Measurements from ENCODE around the gene SSX1. TPM values are rescaled to one million over a fixed set of nuclear protein-coding genes. Genes with fewer than 3 reads are reported as not detected.
"Not testable (repeated sequence)": the region's sequence is repeated elsewhere in the genome, so short reads cannot be mapped to it uniquely, and the experiment has no call there.

SSX1 gene, protein sequence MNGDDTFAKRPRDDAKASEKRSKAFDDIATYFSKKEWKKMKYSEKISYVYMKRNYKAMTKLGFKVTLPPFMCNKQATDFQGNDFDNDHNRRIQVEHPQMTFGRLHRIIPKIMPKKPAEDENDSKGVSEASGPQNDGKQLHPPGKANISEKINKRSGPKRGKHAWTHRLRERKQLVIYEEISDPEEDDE
- total RNA-seq (not detected), polyA plus RNA-seq (not detected)
- long read RNA-seq, donor 1 = 0 reads
- long read RNA-seq, donor 2 = 0 reads

DNA sequence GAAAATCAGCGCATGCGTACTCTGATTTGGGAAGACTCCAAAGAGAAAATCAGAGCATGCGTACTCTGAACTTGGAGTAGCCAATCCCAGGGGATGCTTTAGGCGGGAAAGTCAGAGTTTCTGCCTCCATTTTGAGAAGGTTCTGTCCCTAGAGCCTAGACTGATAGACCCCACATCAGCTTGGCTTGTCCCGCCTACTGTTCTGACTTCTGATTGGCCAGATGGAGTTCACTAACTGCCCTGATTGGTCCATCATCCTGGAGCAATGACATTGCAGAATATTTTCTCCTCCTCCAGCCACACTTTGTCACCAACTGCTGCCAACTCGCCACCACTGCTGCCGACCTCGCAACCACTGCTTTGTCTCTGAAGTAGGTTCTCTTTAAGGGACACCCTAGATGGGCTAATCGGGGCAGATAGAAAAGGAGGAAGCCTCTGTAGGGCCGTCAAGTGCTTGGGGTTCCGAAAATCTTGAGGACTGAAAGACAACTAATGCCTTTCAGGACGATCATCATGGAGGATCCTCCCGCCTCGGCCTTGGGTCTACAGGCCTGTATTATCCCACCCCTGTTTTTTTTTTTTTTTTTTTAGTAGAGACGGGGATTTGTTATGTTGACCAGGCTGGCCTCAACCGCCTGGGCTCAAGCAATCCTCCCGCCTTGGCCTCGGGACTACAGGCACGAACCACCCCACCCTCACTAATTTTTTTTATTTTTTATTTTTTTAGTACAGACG is at the start of gene SSX1:
SSX1 (plus strand) TSS at position 331 of the 735 bp plus-strand sequence. CDS start 1,850 bp downstream, outside the sequence.
- intact Hi-C loops (cut with DNase I; ENCODE audit: low total_unique reads); H3K36me3 ChIP-seq; H3K27me3 ChIP-seq (replicated peaks in 1 of 7); H3K9me3 ChIP-seq; H3K27ac ChIP-seq; H3K4me3 ChIP-seq; H3K4me1 ChIP-seq; DNase-seq: not testable (repeated sequence)
- 88 to 95% (median 94%) methylated on average over 18 to 20 of the region's 20 CpGs for WGBS, 5 donors

DNA sequence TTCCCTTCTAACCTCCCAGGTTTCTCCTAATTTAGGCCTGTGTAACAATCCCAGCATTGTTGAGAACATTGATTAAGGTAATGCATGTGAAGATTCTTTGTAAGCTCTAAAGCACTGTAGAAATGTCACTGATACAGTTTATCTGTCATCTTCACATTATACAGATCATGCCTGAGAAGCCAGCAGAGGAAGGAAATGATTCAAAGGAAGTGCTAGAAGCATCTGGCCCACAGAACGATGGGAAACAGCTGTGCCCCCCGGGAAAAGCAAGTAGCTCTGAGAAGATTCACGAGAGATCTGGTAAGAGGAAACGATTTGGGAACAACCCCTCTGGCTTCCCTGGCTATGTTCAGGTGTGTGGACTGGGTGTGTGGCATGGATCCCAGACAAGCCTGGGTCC is 40.9 kb upstream of the SSX1 start:
- H3K36me3 ChIP-seq; H3K9me3 ChIP-seq; H3K27ac ChIP-seq; intact Hi-C loops (cut with DNase I; ENCODE audit: low total_unique reads); H3K4me3 ChIP-seq; DNase-seq; H3K27me3 ChIP-seq (replicated peaks in 1 of 7); H3K4me1 ChIP-seq: not testable (repeated sequence)
- 3 to 23% (median 4%) methylated on average over 4 of the region's 4 CpGs for WGBS, 5 donors

DNA sequence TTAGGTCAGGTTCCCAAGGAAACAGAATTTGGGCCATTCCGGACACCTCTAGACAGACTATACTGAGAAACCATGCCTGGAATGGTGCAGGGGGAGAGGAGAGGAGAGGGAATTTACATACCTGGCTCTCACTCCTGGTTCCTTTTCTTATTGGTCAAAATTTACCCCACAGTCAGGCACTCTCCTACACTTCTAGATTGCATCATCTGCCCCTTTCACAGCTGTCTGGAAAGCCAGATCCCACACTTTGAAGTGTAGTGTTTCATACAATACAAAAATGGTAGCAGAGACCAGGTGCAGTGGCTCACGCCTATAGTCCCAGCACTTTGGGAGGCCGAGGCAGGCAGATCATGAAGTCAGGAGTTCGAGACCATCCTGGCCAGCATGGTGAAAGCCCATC is 31.0 kb upstream of the SSX1 start:
- 83 to 96% (median 90%) methylated on average over 2 to 4 of the region's 4 CpGs for WGBS, 5 donors
- H3K27me3 ChIP-seq (replicated peaks in 1 of 7); intact Hi-C loops (cut with DNase I; ENCODE audit: low total_unique reads); H3K4me3 ChIP-seq; H3K9me3 ChIP-seq; H3K4me1 ChIP-seq; H3K36me3 ChIP-seq; DNase-seq; H3K27ac ChIP-seq: not testable (repeated sequence)

DNA sequence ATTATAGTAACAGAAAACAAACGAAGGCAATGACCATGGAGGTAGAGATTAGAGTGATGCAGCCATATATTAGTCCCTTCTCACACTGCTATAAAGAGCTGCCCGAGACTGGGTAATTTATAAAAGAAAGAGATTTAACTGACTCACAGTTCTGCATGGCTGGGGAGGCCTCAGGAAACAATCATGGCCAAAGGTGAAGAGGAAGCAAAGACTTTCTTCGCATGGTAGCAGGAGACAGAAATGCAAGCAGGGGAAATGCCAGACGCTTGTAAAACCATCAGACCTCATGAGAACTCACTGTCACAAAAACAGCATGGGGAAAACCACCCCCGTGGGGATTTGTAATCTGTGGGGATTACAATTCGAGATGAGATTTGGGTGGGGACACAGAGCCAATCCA is 2.2 kb upstream of the SSX1 start:
- H3K27ac ChIP-seq; intact Hi-C loops (cut with DNase I; ENCODE audit: low total_unique reads); H3K9me3 ChIP-seq; H3K4me3 ChIP-seq; H3K36me3 ChIP-seq; H3K27me3 ChIP-seq (replicated peaks in 1 of 7); H3K4me1 ChIP-seq; DNase-seq: not testable (repeated sequence)
- WGBS, 5 donors = 22 to 51% (median 25%) methylated on average over 4 to 6 of the region's 6 CpGs

DNA sequence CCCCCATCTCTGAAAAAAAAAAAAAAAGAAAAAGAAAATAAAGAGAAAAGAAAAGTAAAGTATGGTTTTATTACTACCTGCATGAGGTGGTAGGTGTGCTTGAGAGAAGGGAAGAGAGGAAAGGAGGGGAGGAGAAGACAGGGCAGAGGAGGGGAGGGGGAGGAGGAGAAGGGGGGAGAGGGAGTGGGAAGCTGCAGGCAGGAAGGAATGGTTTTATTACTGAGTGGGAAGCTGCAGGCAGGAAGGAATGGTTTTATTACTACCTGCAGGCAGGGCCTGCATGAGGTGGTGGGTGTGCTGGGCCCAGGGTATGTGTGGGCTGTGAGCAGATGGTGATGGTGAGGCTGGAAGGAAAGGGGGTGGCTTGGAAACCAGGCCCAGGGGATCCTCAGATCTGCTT is 19.2 kb downstream of the SSX1 start:
- H3K27ac ChIP-seq; DNase-seq; intact Hi-C loops (cut with DNase I; ENCODE audit: low total_unique reads): not testable (repeated sequence)

DNA sequence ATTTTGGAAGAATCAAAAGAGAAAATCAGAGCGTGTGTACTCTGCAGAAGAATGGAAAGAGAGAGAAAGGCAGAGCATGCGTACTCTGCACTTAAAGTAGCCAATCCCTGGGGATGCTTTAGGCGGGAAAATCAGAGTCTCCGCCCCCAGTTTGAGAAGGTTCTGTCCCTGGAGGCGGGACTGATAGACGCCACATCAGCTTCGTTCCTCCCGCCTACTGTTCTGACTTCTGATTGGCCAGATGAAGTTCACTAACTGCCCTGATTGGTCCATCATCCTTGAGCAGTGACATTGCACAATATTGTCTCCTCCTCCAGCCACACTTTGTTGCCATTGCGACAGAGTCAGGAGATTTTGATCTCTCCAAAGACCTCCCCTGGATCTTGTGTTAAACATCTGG is 23.8 kb downstream of the SSX1 start:
- TF ChIP-seq POLR2AphosphoS5 (IDR thresholded peaks at IDR 0.05) (no peak), POLR2A (IDR thresholded peaks at IDR 0.05) (no peak)
- TF ChIP-seq, protein P1, sequence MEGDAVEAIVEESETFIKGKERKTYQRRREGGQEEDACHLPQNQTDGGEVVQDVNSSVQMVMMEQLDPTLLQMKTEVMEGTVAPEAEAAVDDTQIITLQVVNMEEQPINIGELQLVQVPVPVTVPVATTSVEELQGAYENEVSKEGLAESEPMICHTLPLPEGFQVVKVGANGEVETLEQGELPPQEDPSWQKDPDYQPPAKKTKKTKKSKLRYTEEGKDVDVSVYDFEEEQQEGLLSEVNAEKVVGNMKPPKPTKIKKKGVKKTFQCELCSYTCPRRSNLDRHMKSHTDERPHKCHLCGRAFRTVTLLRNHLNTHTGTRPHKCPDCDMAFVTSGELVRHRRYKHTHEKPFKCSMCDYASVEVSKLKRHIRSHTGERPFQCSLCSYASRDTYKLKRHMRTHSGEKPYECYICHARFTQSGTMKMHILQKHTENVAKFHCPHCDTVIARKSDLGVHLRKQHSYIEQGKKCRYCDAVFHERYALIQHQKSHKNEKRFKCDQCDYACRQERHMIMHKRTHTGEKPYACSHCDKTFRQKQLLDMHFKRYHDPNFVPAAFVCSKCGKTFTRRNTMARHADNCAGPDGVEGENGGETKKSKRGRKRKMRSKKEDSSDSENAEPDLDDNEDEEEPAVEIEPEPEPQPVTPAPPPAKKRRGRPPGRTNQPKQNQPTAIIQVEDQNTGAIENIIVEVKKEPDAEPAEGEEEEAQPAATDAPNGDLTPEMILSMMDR (IDR thresholded peaks at IDR 0.05 in 8 of 11, conservative IDR thresholded peaks at IDR 0.05 in 3 of 11) = no peak
- no peaks in the 10 kb centered on the region for H3K9me3 ChIP-seq
- H3K4me1 ChIP-seq = no peaks in the 10 kb centered on the region
- no peak overlapping the region for H3K4me3 ChIP-seq
- intact Hi-C loops (cut with DNase I; ENCODE audit: low total_unique reads) = no loop called here
- no peak overlapping the region for H3K27ac ChIP-seq
- DNase-seq = no peak
- no peaks in the 10 kb centered on the region for H3K27me3 ChIP-seq (replicated peaks in 1 of 7)
- WGBS, 5 donors = 80 to 96% (median 90%) methylated on average over 9 of the region's 9 CpGs
- H3K36me3 ChIP-seq = no peaks in the 10 kb centered on the region

More for the DNA sequence above, 19.2 kb downstream of the SSX1 start:
- H3K9me3 ChIP-seq; H3K4me3 ChIP-seq; H3K27me3 ChIP-seq (replicated peaks in 1 of 7); H3K36me3 ChIP-seq; H3K4me1 ChIP-seq: not testable (repeated sequence)

DNA sequence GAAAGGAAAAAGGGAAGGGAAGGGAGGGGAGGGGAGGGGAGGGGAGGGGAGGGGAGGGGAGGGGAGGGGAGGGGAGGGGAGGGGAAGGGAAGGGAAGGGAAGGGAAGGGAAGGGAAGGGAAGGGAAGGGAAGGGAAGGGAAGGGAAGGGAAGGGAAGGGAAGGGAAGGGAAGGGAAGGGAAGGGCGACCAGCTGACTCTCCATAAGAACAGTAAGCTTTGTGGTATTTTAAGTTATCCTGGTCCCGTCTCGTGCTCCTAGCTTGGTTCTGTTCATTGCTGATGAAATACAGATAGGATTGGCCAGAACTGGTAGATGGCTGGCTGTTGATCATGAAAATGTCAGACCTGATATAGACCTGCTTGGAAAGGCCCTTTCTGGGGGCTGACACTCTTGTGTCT is 25.5 kb downstream of the SSX1 start:
- H3K4me3 ChIP-seq; intact Hi-C loops (cut with DNase I; ENCODE audit: low total_unique reads); DNase-seq; H3K27ac ChIP-seq; H3K27me3 ChIP-seq (replicated peaks in 1 of 7); H3K36me3 ChIP-seq; H3K4me1 ChIP-seq; H3K9me3 ChIP-seq: not testable (repeated sequence)
- 69 to 95% (median 91%) methylated on average over 2 to 3 of the region's 3 CpGs for WGBS, 5 donors

All from spleen (tissue), 13 donors.